ENCODE data around the gene CBFA2T2.
"Not testable (repeated sequence)": the region's sequence is repeated elsewhere in the genome, so short reads cannot be mapped to it uniquely, and the experiment has no call there.

Gene CBFA2T2

GRCh38 chr20:33629979-33630378 is 140.1 kb downstream of the CBFA2T2 start:
- Histone ChIP-seq H3K27me3 (ENCODE audit: control insufficient read depth, insufficient read depth, low read length) (no peaks in the 10 kb centered on the region), H3K36me3 (ENCODE audit: control insufficient read depth, insufficient read depth, low read length) (peaks cover 57% of the 10 kb centered on the region)

GRCh38 chr20:33630507-33630906 is 140.6 kb downstream of the CBFA2T2 start:
- Histone ChIP-seq H3K36me3 (ENCODE audit: control insufficient read depth, insufficient read depth, low read length) (peaks cover 52% of the 10 kb centered on the region), H3K4me3 (ENCODE audit: low read depth, low read length) (no peak overlapping the region), H3K9me3 (ENCODE audit: control insufficient read depth, insufficient read depth, low read depth, low read length) (no peaks in the 10 kb centered on the region), H3K9ac (ENCODE audit: low read length) (no peak overlapping the region), H3K27me3 (ENCODE audit: control insufficient read depth, insufficient read depth, low read length) (no peaks in the 10 kb centered on the region), H3K4me1 (ENCODE audit: control insufficient read depth, insufficient read depth, low read length) (no peaks in the 10 kb centered on the region), H3K27ac (ENCODE audit: low read depth, low read length) (no peak overlapping the region)

More at GRCh38 chr20:33629979-33630378, 140.1 kb downstream of the CBFA2T2 start:
- Histone ChIP-seq H3K9ac (ENCODE audit: low read length) (no peak overlapping the region), H3K4me3 (ENCODE audit: low read depth, low read length) (no peak overlapping the region), H3K27ac (ENCODE audit: low read depth, low read length) (no peak overlapping the region), H3K4me1 (ENCODE audit: control insufficient read depth, insufficient read depth, low read length) (no peaks in the 10 kb centered on the region), H3K9me3 (ENCODE audit: control insufficient read depth, insufficient read depth, low read depth, low read length) (no peaks in the 10 kb centered on the region)

GRCh38 chr20:33631910-33632309 is 142.0 kb downstream of the CBFA2T2 start:
- H3K9ac ChIP-seq (ENCODE audit: low read length); H3K9me3 ChIP-seq (ENCODE audit: control insufficient read depth, insufficient read depth, low read depth, low read length); H3K4me3 ChIP-seq (ENCODE audit: low read depth, low read length); H3K27ac ChIP-seq (ENCODE audit: low read depth, low read length); H3K4me1 ChIP-seq (ENCODE audit: control insufficient read depth, insufficient read depth, low read length); H3K27me3 ChIP-seq (ENCODE audit: control insufficient read depth, insufficient read depth, low read length): not testable (repeated sequence)
- H3K36me3 ChIP-seq (ENCODE audit: control insufficient read depth, insufficient read depth, low read length): peaks cover 52% of the 10 kb centered on the region

- H3K9ac ChIP-seq (ENCODE audit: low read length): no peak overlapping the region
- no peak overlapping the region for H3K4me3 ChIP-seq (ENCODE audit: low read depth, low read length)
- H3K9me3 ChIP-seq (ENCODE audit: control insufficient read depth, insufficient read depth, low read depth, low read length): no peaks in the 10 kb centered on the region
- H3K4me1 ChIP-seq (ENCODE audit: control insufficient read depth, insufficient read depth, low read length): no peaks in the 10 kb centered on the region
- H3K27ac ChIP-seq (ENCODE audit: low read depth, low read length): no peak overlapping the region
- H3K36me3 ChIP-seq (ENCODE audit: control insufficient read depth, insufficient read depth, low read length): peaks cover 45% of the 10 kb centered on the region
- no peaks in the 10 kb centered on the region for H3K27me3 ChIP-seq (ENCODE audit: control insufficient read depth, insufficient read depth, low read length)
These were observed 145.4 kb downstream of the CBFA2T2 start for GRCh38 chr20:33635341-33635740.

- Histone ChIP-seq H3K36me3 (ENCODE audit: control insufficient read depth, insufficient read depth, low read length) (peaks cover 45% of the 10 kb centered on the region), H3K4me1 (ENCODE audit: control insufficient read depth, insufficient read depth, low read length) (no peaks in the 10 kb centered on the region), H3K4me3 (ENCODE audit: low read depth, low read length) (no peak overlapping the region), H3K9ac (ENCODE audit: low read length) (no peak overlapping the region), H3K9me3 (ENCODE audit: control insufficient read depth, insufficient read depth, low read depth, low read length) (no peaks in the 10 kb centered on the region), H3K27ac (ENCODE audit: low read depth, low read length) (no peak overlapping the region), H3K27me3 (ENCODE audit: control insufficient read depth, insufficient read depth, low read length) (no peaks in the 10 kb centered on the region)
These were observed 146.9 kb downstream of the CBFA2T2 start for GRCh38 chr20:33636776-33637175.

- no peaks in the 10 kb centered on the region for H3K9me3 ChIP-seq (ENCODE audit: control insufficient read depth, insufficient read depth, low read depth, low read length)
- no peak overlapping the region for H3K4me3 ChIP-seq (ENCODE audit: low read depth, low read length)
- H3K9ac ChIP-seq (ENCODE audit: low read length): no peak overlapping the region
- H3K36me3 ChIP-seq (ENCODE audit: control insufficient read depth, insufficient read depth, low read length): peaks cover 59% of the 10 kb centered on the region
- H3K4me1 ChIP-seq (ENCODE audit: control insufficient read depth, insufficient read depth, low read length): no peaks in the 10 kb centered on the region
- H3K27ac ChIP-seq (ENCODE audit: low read depth, low read length): no peak overlapping the region
- no peaks in the 10 kb centered on the region for H3K27me3 ChIP-seq (ENCODE audit: control insufficient read depth, insufficient read depth, low read length)
These were observed 150.4 kb downstream of the CBFA2T2 start for GRCh38 chr20:33640287-33640686.

GRCh38 chr20:33644313-33645071 is 154.6 kb downstream of the CBFA2T2 start:
- Histone ChIP-seq H3K27me3 (ENCODE audit: control insufficient read depth, insufficient read depth, low read length) (no peaks in the 10 kb centered on the region), H3K27ac (ENCODE audit: low read depth, low read length) (no peak overlapping the region), H3K36me3 (ENCODE audit: control insufficient read depth, insufficient read depth, low read length) (peaks cover 48% of the 10 kb centered on the region), H3K4me1 (ENCODE audit: control insufficient read depth, insufficient read depth, low read length) (no peaks in the 10 kb centered on the region), H3K4me3 (ENCODE audit: low read depth, low read length) (no peak overlapping the region), H3K9ac (ENCODE audit: low read length) (no peak overlapping the region), H3K9me3 (ENCODE audit: control insufficient read depth, insufficient read depth, low read depth, low read length) (no peaks in the 10 kb centered on the region)

GRCh38 chr20:33645072-33645358 is 155.1 kb downstream of the CBFA2T2 start:
- Histone ChIP-seq H3K4me1 (ENCODE audit: control insufficient read depth, insufficient read depth, low read length) (no peaks in the 10 kb centered on the region), H3K9me3 (ENCODE audit: control insufficient read depth, insufficient read depth, low read depth, low read length) (no peaks in the 10 kb centered on the region), H3K9ac (ENCODE audit: low read length) (no peak overlapping the region), H3K36me3 (ENCODE audit: control insufficient read depth, insufficient read depth, low read length) (peaks cover 44% of the 10 kb centered on the region), H3K27ac (ENCODE audit: low read depth, low read length) (no peak overlapping the region), H3K27me3 (ENCODE audit: control insufficient read depth, insufficient read depth, low read length) (no peaks in the 10 kb centered on the region), H3K4me3 (ENCODE audit: low read depth, low read length) (no peak overlapping the region)

- no peaks in the 10 kb centered on the region for H3K27me3 ChIP-seq (ENCODE audit: control insufficient read depth, insufficient read depth, low read length)
- peaks cover 40% of the 10 kb centered on the region for H3K36me3 ChIP-seq (ENCODE audit: control insufficient read depth, insufficient read depth, low read length)
- H3K9ac ChIP-seq (ENCODE audit: low read length): no peak overlapping the region
- no peaks in the 10 kb centered on the region for H3K9me3 ChIP-seq (ENCODE audit: control insufficient read depth, insufficient read depth, low read depth, low read length)
- H3K4me3 ChIP-seq (ENCODE audit: low read depth, low read length): no peak overlapping the region
- no peaks in the 10 kb centered on the region for H3K4me1 ChIP-seq (ENCODE audit: control insufficient read depth, insufficient read depth, low read length)
- H3K27ac ChIP-seq (ENCODE audit: low read depth, low read length): no peak overlapping the region
These were observed 155.5 kb downstream of the CBFA2T2 start for GRCh38 chr20:33645396-33645795.

- no peaks in the 10 kb centered on the region for H3K4me1 ChIP-seq (ENCODE audit: control insufficient read depth, insufficient read depth, low read length)
- no peaks in the 10 kb centered on the region for H3K27me3 ChIP-seq (ENCODE audit: control insufficient read depth, insufficient read depth, low read length)
- H3K36me3 ChIP-seq (ENCODE audit: control insufficient read depth, insufficient read depth, low read length): peaks cover 35% of the 10 kb centered on the region
- H3K27ac ChIP-seq (ENCODE audit: low read depth, low read length): no peak overlapping the region
- H3K9ac ChIP-seq (ENCODE audit: low read length): no peak overlapping the region
- H3K4me3 ChIP-seq (ENCODE audit: low read depth, low read length): no peak overlapping the region
- no peaks in the 10 kb centered on the region for H3K9me3 ChIP-seq (ENCODE audit: control insufficient read depth, insufficient read depth, low read depth, low read length)
These were observed 156.3 kb downstream of the CBFA2T2 start for GRCh38 chr20:33646191-33646590.

GRCh38 chr20:33646959-33647602 is 157.2 kb downstream of the CBFA2T2 start:
- H3K36me3 ChIP-seq (ENCODE audit: control insufficient read depth, insufficient read depth, low read length): peaks cover 30% of the 10 kb centered on the region
- H3K9ac ChIP-seq (ENCODE audit: low read length); H3K4me3 ChIP-seq (ENCODE audit: low read depth, low read length); H3K9me3 ChIP-seq (ENCODE audit: control insufficient read depth, insufficient read depth, low read depth, low read length); H3K4me1 ChIP-seq (ENCODE audit: control insufficient read depth, insufficient read depth, low read length); H3K27me3 ChIP-seq (ENCODE audit: control insufficient read depth, insufficient read depth, low read length); H3K27ac ChIP-seq (ENCODE audit: low read depth, low read length): not testable (repeated sequence)
